NOMO-1 treated with dmso at 0.1 percent for 144 hours (cell line): ENCODE data around the gene PNMA5.
A peak's percentile ranks its signal among the peaks of the same experiment; 100 is the strongest.
"Not testable (repeated sequence)": the region's sequence is repeated elsewhere in the genome, so short reads cannot be mapped to it uniquely, and the experiment has no call there.

Source experiments
- DNase-seq: peaks from one replicate; lab custom pipeline; 2025; ENCODE audit not compliant: unreplicated experiment; lab: John Stamatoyannopoulos, UW

Gene PNMA5

DNA sequence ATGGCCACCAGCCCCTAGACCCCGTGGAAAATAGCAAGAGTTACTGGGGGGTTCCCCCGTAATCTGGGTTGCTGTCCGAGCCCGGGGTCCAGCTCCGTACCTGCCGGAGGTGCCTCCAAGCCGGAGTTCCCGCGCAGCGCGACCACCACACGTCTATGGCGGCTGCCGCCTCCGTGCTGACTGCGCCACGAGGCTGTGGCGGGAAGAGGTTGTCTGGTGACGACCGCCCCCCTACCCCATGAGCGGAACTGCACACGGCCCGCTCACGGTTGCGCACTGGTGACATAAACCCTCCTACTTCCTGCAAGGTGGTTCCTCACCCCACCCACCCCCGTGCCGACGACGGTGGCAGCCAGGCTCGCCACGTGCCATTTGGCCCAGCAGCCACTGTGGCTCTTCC lies at the start of gene PNMA5:
Gene PNMA5, minus strand, starts transcription at position 184 of the 400 bp plus-strand sequence. CDS start 2,518 bp downstream, outside the sequence.
- no peak for DNase-seq

DNA sequence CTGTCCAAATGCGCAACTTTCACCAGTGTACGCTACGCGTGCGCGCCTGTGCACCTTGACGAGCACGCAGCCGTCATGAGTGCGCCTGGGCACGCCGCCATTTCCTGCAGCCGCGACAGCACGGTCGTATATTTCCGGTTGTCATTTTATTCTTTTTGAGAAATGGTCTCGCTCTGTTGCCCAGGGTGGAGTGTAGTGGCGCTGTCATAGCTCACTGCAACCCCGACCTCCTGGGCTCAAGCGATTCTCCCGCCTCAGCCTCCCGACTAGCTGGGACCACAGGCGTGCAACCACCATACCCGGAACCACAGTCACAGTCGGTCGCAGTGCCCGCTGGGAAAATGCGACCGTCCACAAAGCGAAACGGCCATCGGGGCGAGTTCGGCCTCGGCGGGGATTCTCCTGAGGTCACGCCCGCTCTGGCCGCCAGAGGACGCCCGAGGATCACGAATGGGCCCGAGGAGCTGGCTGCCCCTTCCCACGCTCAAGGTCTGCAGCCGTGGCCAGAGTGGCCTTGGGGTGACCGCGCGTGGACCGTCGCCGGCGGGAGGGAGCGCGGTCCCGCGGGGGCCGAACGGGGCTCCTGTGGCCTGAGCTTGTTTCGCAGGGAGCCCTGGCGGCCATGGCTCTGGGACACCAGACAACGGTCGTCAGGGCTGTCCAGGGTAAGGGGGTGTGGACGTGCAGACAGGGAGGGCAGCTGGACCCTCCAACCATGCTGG lies 38.6 kb upstream of the PNMA5 start:
- peak; percentile 22 for DNase-seq

DNA sequence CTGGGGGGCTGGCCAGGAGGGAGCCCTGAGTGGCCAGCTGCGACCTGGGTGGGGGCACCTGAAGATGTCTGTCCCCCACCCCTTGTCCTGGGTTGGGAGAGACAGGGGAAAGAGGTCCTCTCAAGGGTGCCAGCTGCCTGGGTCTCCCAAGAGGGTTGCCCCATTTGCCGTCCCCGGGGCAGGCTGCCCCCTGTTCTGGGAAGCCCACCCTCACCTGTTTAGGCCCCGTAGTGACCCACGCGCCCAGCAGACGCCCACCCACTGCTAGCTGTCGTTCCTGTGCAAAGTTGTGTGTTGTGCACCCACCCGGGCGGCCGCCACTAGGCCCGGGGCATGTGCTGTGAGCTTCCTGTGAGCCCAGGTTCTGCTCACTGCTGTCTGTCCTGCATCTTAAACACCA lies 36.9 kb upstream of the PNMA5 start:
- no peak for DNase-seq

DNA sequence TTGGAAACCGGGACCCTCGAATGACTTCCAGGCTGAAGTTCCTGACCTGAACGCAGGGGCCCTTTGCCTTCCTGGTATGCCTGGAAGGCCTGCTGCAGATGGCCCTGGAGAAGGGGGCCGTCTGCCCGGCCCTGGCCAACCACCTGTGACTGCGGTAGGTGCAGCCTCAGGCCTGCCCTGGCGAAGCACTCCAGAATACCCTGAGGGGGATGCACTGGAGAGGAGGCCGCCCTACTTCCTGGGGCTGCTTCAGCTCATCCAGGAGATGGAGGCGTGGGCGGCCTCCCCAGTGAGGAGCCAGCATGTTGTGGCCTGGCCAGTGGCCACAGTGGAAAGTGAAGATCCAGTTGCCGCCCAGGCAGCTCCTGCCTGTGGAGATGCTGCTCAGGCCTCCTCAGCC lies 36.0 kb upstream of the PNMA5 start:
- DNase-seq = no peak

DNA sequence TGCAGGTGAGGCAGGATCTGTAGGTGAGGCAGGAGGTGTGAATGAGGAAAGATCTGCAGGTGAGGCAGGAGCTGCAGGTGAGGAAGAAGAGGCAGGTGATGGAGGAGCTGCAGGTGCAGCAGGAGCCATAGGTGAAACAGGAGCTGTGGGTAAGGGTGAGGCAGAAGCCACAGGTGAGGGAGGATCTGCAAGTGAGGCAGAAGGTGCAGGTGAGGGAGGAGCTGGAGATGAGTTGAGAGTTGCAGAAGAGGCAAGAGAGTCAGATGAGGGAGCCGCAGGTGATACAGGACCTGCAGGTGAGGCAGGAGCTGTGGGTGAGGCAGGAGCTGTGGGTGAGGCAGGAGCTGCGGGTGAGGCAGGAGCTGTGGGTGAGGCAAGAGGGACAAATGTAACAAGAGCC lies 35.2 kb upstream of the PNMA5 start:
- no peak for DNase-seq

DNA sequence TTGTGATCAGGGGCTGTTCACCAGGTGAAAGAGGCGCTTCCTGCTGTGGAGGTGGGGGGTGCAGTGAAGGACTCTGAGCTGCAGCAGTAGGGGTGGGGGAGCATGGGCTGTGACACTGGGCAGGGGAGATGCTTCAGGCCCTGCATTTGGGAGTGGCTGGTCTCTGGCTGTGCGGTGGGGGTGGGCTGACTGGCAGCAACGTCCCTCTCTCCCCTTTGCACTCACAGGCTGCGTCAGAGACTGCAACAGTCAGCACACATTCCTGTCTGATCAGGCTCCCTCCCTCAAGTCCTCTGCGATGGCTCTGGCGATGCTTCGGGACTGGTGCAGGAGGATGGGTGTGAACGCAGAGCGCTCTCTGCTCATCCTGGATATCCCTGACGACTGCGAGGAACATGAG lies 34.6 kb upstream of the PNMA5 start:
- not testable (repeated sequence) for DNase-seq

DNA sequence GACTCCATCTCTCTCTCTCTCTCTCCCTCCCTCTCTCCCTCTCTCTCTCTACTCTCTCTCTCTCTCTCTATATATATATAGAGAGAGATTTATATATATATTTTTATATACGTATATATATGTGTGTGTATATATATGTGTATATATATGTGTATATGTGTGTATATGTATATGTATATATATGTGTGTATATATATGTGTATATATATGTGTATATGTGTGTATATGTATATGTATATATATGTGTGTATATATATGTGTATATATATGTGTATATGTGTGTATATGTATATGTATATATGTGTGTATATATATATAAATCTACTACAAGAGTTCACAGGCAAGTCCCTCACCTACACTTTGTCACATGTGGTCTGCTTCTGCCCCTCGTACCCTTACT lies 32.6 kb upstream of the PNMA5 start:
- DNase-seq = not testable (repeated sequence)

DNA sequence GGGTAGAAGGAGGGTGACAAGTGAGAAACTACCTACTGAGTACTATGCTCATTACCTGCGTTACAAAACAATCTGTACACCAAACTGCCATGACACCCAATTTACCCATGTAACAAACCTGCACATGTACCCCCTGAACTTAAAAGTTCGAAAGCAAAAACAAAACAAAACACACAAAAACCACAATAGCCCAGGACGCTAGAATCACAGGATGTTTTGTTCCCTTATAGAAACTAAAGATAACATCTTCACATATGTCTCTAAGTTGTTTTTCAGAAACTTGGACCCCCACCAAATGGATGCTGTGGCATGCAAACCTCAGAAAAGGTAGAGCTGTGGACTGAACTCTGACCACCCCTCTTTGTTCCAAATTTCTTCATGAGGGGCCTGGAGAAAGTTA lies 25.2 kb upstream of the PNMA5 start:
- DNase-seq = no peak

DNA sequence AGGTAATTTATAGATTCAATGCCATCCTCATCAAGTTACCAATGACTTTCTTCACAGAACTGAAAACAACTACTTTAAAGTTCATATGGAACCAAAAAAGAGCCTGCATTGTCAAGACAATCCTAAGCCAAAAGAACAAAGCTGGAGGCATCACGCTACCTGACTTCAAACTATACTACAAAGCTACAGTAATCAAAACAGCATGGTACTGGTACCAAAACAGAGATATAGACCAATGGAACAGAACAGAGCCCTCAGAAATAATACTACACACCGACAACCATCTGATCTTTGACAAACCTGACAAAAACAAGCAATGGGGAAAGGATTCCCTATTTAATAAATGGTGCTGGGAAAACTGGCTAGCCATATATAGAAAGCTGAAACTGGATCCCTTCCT lies 23.3 kb upstream of the PNMA5 start:
- DNase-seq = not testable (repeated sequence)

DNA sequence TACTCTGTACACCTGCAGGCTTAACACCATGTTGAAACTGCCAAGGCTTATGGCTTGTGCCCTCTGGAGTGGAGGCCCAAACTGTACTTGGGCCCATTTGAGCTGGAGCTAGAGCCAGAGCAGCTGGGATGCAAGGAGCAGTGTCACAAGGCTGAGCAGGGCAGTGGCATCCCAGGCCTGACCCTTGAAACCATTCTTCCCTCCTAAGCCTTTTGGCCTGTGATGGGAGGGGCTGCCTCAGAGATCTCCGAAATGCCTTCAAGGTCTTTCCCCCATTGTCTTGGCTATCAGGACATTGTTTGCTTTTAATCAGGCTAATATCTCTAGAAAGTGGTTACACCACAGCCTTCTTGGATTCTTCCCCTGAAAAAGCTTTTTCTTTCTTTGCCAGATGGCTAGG lies 10.9 kb upstream of the PNMA5 start:
- no peak for DNase-seq

DNA sequence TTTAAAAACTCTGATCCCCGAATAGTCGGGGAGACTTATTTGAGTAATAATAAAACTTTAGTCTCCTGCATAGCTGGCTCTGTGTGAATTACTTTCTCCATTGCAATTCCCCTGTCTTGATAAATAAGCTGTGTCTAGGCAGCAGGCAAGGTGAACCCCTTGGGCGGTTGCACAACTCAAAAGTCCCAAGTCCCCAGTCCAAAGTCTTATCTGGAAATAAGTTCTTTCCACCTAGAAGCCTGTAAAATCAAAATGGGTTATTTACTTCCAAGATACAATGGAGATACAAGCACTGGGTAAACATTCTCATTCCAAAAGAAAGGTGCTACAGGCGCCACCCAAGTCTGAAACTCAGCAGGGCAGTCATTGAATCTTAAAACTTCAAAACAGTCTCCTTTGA lies 10.1 kb upstream of the PNMA5 start:
- no peak for DNase-seq

DNA sequence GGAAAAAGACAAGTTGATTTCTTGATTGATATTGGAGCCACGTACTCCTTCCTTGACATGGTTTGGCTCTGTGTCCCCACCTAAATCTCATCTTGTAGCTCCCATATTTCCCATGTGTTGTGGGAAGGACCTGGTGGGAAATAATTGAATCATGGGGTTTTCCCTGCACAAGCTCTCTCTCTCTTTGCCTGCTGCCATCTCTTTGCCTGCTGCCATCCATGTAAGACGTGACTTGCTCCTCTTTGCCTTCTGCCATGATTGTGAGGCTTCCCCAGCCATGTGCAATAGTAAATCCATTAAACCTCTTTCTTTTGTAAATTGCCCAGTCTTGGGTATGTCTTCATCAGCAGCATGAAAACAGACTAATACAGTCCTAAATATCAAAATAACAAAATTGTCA lies 8.3 kb upstream of the PNMA5 start:
- not testable (repeated sequence) for DNase-seq

DNA sequence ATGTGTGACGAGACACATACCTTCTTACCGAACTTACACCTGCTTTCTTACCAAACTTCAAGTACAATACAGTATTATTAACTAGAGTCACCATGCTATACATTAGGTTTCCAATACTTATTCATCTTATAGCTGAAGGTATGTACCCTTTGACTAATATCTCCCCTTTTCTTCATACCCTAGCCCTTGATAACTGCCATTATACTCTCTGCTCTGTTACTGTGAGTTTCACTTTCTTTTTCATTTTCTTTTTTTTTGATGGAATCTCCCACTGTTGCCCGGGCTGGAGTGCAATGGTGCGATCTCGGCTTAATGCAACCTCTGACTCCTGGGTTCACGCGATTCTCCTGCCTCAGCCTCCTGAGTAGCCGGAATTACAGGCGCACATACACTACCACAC lies 3.4 kb upstream of the PNMA5 start:
- DNase-seq = no peak

DNA sequence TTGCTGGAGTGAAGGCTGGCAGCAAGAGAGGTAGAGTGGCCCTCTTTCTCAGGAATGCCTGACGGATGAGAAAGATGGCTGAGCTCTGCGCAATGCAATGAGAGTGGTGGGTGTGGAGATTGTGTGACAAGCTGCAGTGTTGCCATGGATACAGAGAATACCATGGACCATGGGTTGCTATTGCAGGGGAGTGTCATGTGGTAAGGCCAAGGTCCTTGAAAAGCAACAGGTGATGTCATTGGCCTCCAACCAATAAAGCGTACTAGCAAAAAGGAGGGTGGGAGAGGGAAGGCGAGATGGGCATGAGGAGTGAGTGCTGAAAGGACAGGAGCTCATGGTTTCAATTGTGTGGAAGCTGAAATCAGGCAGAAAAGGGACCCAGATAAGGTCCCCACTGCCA lies 1.8 kb downstream of the PNMA5 start:
- DNase-seq = no peak

DNA sequence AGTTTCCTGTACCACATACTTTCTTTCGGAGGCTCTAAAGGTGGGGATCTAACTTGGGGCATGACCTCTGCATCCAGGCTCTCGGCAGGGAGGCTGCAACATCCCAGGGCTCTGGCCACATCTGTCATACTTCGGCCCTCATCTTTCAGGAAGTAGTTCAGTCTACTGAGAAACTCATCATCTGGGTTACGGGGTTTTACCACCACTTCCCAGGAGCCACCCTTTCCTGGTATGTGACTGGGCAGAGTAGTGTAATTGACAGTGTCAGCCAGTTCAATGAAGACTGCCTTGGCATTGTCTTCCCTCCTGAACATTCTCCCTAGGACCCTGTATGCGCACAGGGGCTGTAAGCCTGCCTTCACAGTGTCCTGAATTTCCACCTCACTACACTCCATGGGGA lies 2.8 kb downstream of the PNMA5 start:
- DNase-seq = no peak

DNA sequence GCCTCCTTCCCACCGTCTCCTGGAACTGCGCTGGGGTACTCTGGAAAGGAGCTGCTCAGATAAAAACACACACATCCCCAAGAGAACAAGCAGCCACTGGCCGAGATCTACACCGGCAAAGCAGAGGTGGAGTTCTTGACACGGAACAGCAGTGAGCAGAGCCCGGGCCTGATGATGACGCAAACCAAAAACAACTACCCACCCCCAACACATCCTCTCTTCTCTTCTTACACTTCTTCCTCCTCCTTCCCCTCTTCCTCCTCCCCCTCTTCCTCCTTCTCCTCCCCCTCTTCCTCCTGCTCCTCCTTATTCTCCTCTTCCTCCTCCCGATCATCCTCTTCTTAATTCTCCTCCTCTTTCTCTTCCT lies 4.6 kb downstream of the PNMA5 start:
- DNase-seq = peak; percentile 9

DNA sequence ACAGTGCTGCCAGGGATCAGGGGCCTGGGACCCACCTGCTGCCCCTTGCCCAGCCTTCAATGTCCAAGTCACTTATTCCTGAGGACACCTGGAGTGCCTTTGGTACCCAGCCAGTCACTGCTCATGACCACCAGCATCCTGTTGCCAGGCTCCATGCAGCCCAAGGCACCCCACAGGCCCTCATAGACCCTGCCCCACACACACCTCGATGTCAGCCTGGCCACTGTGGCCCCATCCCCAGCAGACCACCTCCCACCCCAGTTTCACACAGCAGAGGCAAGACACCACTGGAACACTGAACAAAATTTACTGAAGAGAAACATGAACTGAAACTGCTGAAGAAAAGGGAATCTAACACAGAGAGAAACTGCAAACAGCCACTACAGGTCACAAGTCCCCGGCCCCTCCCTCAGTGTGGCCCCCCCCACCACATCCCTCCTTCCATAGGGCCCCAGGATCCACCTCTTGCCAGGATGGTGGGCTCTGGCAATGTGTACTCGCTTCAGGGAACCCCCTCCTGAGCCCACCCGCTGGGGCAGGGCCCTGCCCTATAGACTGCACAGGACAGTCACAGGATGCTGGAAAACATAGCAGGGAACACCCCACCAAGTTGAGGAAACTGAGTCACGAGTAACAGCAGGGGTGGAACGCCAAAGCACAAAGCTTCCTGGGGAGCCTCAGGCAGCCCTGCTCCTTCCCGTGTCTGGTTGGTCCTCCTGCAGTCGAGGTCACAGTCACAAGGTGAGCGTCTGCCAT lies 5.2 kb downstream of the PNMA5 start:
- DNase-seq = no peak

DNA sequence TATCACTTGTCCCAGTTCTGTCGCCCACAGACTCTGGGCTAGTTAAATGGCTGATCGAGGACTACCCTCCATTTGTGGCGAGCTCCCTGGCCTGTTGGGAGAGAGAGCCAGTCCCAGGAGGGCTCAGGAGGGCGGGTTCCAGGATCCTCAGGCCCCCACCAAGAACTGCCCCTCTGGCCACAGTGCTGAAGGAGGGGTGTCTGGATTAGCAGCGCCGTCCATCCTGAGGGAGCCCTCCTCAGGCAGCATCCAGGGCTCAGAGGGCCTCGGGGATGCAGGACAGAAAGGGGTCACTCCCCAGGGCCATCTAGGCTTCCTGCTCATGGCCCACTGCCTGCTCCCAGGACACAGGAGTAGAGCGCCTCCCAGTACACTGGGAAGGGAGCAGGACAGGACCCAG lies 6.1 kb downstream of the PNMA5 start:
- no peak for DNase-seq

DNA sequence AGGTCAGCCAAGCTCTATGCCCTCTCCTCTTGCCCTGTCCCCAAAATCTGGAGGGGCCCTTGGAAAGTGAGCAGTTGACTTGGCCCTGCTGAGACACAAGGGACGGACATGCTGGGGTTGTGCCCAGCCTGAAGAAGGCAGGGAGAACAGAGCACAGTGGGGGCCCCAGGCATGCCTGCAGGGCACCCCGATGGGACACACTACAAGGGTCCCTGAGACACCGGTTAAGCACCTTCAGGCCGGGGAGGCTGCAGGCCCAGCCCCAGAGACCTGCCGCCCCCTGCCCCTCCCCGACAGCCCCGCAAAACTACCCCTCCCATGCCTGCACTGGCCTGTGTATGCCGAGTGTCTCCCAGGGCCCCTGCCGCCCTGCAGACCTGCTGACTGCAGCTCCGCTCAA lies 6.8 kb downstream of the PNMA5 start:
- not testable (repeated sequence) for DNase-seq

DNA sequence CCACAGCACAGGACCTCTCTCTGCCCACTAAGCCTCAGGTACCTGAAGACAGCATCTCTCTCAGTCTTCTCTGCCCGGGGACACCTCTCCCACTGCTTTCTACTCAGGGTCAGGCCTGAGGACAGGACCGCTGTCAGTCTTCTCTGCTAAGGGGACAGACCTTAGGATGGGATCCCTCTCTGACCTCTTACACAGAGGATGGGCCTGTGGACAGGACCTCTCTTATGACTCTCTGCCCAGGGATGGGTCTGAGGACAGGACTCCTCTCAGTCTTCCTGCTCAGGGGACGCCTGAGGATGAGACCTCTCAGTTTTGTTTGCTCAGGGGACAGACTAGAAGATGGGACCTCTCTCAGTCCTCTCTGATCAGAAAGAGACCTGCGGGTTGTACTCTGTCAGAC lies 8.5 kb downstream of the PNMA5 start:
- DNase-seq = not testable (repeated sequence)

DNA sequence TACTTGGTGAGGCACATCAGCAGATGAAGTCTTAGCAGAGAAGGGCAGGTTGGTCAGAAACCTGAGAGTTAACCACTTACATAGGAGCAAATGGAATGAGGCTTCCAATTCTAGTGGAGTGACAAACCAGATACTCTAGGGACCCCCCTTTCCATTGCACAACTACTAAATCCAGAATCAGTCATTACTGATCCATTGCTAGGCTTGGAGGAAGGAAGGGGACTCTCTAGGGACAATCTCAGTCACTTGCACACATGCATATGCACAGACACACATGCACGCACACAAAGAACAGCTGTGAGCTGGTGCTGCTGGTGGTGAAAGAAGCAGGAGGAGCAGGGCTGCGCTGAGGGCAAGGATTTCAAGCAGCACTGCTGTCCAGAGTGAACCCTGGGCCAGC lies 25.7 kb downstream of the PNMA5 start:
- no peak for DNase-seq

DNA sequence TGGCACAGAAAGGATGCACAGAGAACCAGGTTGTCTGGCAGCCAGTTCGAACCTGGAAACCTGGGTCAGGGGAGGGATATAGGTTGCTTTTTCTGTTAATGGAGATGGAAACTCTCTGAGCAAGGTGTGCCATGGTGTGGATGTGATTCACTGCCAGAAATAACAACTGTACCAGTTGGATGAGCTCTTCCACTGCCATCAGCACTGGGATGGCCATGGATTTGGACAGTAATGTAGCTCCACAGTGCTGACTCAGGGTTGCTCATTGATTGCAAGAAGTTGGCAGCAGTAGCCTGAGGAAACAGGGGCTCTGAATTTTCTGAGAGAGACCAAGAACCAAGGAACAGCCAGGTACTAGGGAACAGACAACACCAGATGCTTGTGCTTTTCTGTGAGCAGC lies 33.8 kb downstream of the PNMA5 start:
- no peak for DNase-seq

DNA sequence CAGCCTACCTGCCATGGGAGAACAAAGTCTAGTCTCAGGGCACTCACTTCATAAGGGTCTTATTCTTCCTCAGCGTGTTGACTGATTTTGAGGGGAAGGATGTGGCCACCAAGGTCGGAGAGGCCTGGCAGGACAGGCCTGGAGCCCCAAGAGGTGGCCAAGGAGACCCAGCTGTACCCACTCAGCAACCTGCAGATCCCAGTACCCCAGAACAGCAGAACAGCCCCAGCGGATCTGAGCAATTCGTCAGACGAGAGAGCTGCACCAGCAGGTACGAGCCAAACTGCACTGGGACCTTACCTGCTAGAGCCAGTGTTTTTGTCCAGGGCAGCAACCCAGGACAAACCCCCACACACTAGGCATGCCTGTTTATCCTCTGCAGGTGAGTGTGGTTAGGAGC lies 34.3 kb downstream of the PNMA5 start:
- no peak for DNase-seq
